ENCODE results near the gene SETD1A. TPM values are rescaled to one million over a fixed set of nuclear protein-coding genes. Genes with fewer than 3 reads are reported as not detected.

Gene SETD1A
- total RNA-seq, 1 donor from 2014 or later: 8.3 TPM

DNA sequence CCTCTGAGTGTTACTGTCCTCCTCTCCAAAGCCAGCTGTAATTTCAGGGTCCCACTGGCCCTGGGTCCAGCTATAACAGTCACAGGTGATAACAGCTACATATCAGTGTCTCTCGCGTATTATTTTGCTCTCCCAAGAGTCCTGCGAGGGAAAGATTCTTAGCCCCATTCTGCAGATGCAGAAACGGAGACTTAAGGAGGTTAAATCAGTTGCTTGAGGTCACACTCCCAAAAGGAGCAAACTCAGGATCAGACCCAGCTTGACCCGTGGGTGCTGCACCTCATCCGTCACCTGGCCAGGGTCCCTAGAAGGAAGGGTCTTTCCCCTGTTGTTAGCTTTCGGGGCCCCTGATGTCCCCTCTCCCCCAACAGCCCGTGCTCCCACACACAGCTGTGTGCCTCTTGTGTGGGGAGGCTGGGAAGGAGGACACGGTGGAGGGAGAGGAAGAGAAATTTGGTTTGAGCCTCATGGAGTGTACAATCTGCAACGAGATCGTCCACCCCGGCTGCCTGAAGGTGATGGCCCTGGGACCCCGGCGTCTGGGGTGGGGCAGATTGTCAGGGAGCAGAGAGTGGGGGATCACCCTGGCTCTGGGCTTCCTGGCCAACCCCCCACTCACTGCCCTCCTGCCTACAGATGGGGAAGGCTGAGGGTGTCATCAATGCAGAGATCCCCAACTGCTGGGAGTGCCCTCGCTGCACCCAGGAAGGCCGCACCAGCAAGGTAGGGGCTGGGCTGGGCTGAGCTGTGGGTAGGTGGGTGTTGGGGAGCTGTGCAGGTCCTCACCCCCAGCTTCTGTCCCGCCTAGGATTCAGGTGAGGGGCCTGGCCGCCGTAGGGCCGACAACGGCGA lies 30.4 kb upstream of the SETD1A start:
- Histone ChIP-seq H3K27me3 (no peaks in the 10 kb centered on the region), H3K4me1 (peaks cover 0 to 4% of the 10 kb centered on the region in 2 donors), H3K36me3 (peaks cover 10 to 19% of the 10 kb centered on the region in 2 donors), H3K9me3 (no peaks in the 10 kb centered on the region), H3K27ac (peak overlapping the region in 1 of 2 donors; percentile 27), H3K4me3 (no peak overlapping the region)
- DNase-seq (ENCODE audit: low spot score in 2 of 2): no peak
- intact Hi-C loops (cut with DNase I): no loop called here
- TF ChIP-seq CTCF (IDR thresholded peaks at IDR 0.05): no peak

DNA sequence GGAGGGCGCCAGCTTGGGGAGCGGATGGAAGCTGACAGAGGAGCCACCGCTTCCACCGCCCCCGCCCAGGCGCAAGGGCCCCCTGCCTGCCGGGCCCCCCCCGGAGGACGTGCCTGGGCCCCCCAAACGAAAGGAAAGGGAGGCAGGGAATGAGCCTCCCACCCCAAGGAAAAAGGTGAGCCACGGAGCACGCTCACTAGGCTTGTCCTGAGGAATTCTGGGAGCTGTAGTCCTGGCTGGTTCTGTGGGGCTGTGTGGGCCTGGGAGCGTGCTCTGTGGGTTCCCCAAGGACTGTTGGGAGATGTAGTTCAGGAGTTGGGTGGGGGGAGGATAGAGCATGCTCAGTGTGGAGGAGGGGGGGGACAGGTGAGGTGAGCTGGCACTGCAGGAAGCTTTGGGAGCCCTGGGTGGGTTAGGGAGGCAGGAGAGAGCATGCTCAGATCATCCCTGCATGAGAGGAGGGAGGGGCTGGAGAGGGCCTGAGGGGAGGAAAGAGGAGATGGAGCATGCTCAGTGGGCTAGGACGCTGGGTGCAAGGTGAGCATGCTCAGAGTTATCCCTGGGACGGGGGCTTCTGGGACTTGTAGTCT lies 29.7 kb upstream of the SETD1A start:
- H3K27me3 ChIP-seq: no peaks in the 10 kb centered on the region
- TF ChIP-seq CTCF (IDR thresholded peaks at IDR 0.05): no peak
- H3K36me3 ChIP-seq: peaks cover 10 to 25% of the 10 kb centered on the region in 2 donors
- peaks cover 0 to 4% of the 10 kb centered on the region in 2 donors for H3K4me1 ChIP-seq
- H3K4me3 ChIP-seq: no peak overlapping the region
- no peaks in the 10 kb centered on the region for H3K9me3 ChIP-seq
- DNase-seq (ENCODE audit: low spot score in 2 of 2): no peak
- peak overlapping the region in 1 of 2 donors; percentile 27 for H3K27ac ChIP-seq
- intact Hi-C loops (cut with DNase I): no loop called here

- intact Hi-C loops (cut with DNase I): no loop called here
- H3K4me1 ChIP-seq: peaks cover 0 to 4% of the 10 kb centered on the region in 2 donors
These were observed 29.2 kb upstream of the SETD1A start for GRCh38 chr16:30928390-30928789.

GRCh38 chr16:30929167-30929566 lies 28.4 kb upstream of the SETD1A start:
- no peak for TF ChIP-seq CTCF (IDR thresholded peaks at IDR 0.05)
- Histone ChIP-seq H3K27ac (no peak overlapping the region), H3K36me3 (peaks cover 10 to 30% of the 10 kb centered on the region in 2 donors), H3K4me1 (peaks cover 0 to 4% of the 10 kb centered on the region in 2 donors), H3K4me3 (no peak overlapping the region), H3K27me3 (no peaks in the 10 kb centered on the region), H3K9me3 (no peaks in the 10 kb centered on the region)
- DNase-seq (ENCODE audit: low spot score in 2 of 2): no peak
- intact Hi-C loops (cut with DNase I): no loop called here

More at GRCh38 chr16:30928390-30928789, 29.2 kb upstream of the SETD1A start:
- H3K9me3 ChIP-seq: no peaks in the 10 kb centered on the region
- H3K27me3 ChIP-seq: no peaks in the 10 kb centered on the region
- TF ChIP-seq CTCF (IDR thresholded peaks at IDR 0.05): no peak
- DNase-seq (ENCODE audit: low spot score in 2 of 2): no peak
- H3K27ac ChIP-seq: no peak overlapping the region
- H3K36me3 ChIP-seq: peaks cover 10 to 30% of the 10 kb centered on the region in 2 donors
- no peak overlapping the region for H3K4me3 ChIP-seq

- DNase-seq (ENCODE audit: low spot score in 2 of 2): no peak
- Histone ChIP-seq H3K4me3 (no peak overlapping the region), H3K27ac (no peak overlapping the region), H3K36me3 (peaks cover 10 to 33% of the 10 kb centered on the region in 2 donors), H3K9me3 (no peaks in the 10 kb centered on the region), H3K4me1 (no peaks in the 10 kb centered on the region), H3K27me3 (no peaks in the 10 kb centered on the region)
- TF ChIP-seq CTCF (IDR thresholded peaks at IDR 0.05): no peak
- intact Hi-C loops (cut with DNase I): no loop called here
These were observed 27.4 kb upstream of the SETD1A start for GRCh38 chr16:30930160-30930571.
